GM23338 (cell line): ENCODE results near the gene MAPT. TPM values are rescaled to one million over a fixed set of nuclear protein-coding genes. Genes with fewer than 3 reads are reported as not detected.

Experiments used
- ATAC-seq: fragments of 200-7000 bp; cut with Tn5 transposase; 3 replicates; pipeline ENCODE4 v1.9.1; 2020
- DNase-seq: peaks from one replicate; pipeline ENCODE4 v3.0.0-alpha.2; 2015; ENCODE audit warnings: low spot score
- H2AFZ ChIP-seq: fragments of 200-600 bp; sonication (generic); 2 replicates; pipeline ENCODE4 v1.8.0; 2016; ENCODE audit warnings: antibody characterized with exemption, mild to moderate bottlenecking, moderate library complexity
- H3F3A ChIP-seq: fragments of 200-600 bp; sonication (generic); replicated peaks from 2 replicates; pipeline ENCODE4 v1.8.0; 2017; ENCODE audit warnings: antibody characterized with exemption, mixed run types, low read depth
- H3K27ac ChIP-seq: fragments of 200-600 bp; sonication (generic); 2 replicates; pipeline ENCODE4 v1.6.1; 2016; ENCODE audit warnings: low read depth
- H3K27me3 ChIP-seq: fragments of 200-600 bp; sonication (generic); 2 replicates; pipeline ENCODE4 v1.8.0; 2016; ENCODE audit warnings: mild to moderate bottlenecking, mixed run types, moderate library complexity; ENCODE audit not compliant: insufficient read depth
- H3K36me3 ChIP-seq: fragments of 200-600 bp; sonication (generic); 2 replicates; pipeline ENCODE4 v1.8.0; 2016; ENCODE audit warnings: mild to moderate bottlenecking; ENCODE audit not compliant: insufficient read depth
- H3K4me1 ChIP-seq: fragments of 200-600 bp; sonication (generic); 2 replicates; pipeline ENCODE4 v1.8.0; 2016; ENCODE audit warnings: mild to moderate bottlenecking, moderate library complexity; ENCODE audit not compliant: insufficient read depth
- H3K4me2 ChIP-seq: fragments of 200-600 bp; sonication (generic); 2 replicates; pipeline ENCODE4 v1.7.1; 2017; ENCODE audit warnings: mixed run types
- H3K4me3 ChIP-seq: fragments of 200-600 bp; sonication (generic); 2 replicates; pipeline ENCODE4 v1.6.1; 2016; ENCODE audit warnings: mixed run types
- H3K79me2 ChIP-seq: fragments of 200-600 bp; sonication (generic); replicated peaks from 2 replicates; pipeline ENCODE4 v1.8.0; 2017; ENCODE audit warnings: mild to moderate bottlenecking; ENCODE audit not compliant: insufficient read depth
- H3K9me2 ChIP-seq: fragments of 200-600 bp; sonication (generic); 2 replicates; pipeline ENCODE4 v1.8.0; 2017; ENCODE audit not compliant: insufficient read depth
- H4K20me1 ChIP-seq: fragments of 200-600 bp; sonication (generic); replicated peaks from 2 replicates; pipeline ENCODE4 v1.8.0; 2017; ENCODE audit warnings: mild to moderate bottlenecking; ENCODE audit not compliant: insufficient read depth
- H3K27ac Mint-ChIP-seq: 2 replicates; pipeline ENCODE4 v1.8.0; 2020; ENCODE audit warnings: inconsistent platforms, mild to moderate bottlenecking, moderate library complexity, mixed read lengths
- H3K27me3 Mint-ChIP-seq: 3 replicates; pipeline ENCODE4 v1.8.0; 2022; ENCODE audit warnings: low read depth, mild to moderate bottlenecking, moderate library complexity, mixed read lengths, inconsistent platforms; ENCODE audit not compliant: insufficient read depth, poor library complexity
- H3K36me3 Mint-ChIP-seq: 3 replicates; pipeline ENCODE4 v1.8.0; 2021; ENCODE audit warnings: low read depth, mild to moderate bottlenecking, inconsistent platforms, moderate library complexity, mixed read lengths
- H3K4me1 Mint-ChIP-seq: 3 replicates; pipeline ENCODE4 v1.8.0; 2020; ENCODE audit warnings: mild to moderate bottlenecking, inconsistent platforms, mixed read lengths
- H3K4me3 Mint-ChIP-seq: 3 replicates; pipeline ENCODE4 v1.8.0; 2021; ENCODE audit warnings: moderate library complexity, mild to moderate bottlenecking, inconsistent platforms, mixed read lengths
- H3K9me3 Mint-ChIP-seq: 3 replicates; pipeline ENCODE4 v1.8.0; 2020; ENCODE audit warnings: moderate library complexity, mild to moderate bottlenecking, inconsistent platforms, mixed read lengths
- CREB1 ChIP-seq: fragments of 250-450 bp; sonication (Bioruptor Pico); IDR thresholded peaks from 2 replicates; pipeline ENCODE4 v1.5.0; 2020; ENCODE audit warnings: low read depth, mild to moderate bottlenecking, moderate library complexity
- ETS1 ChIP-seq: IDR thresholded peaks from 2 replicates; pipeline ENCODE4 v1.6.1; 2016; ENCODE audit warnings: antibody characterized with exemption
- EZH2 ChIP-seq: fragments of 200-600 bp; sonication (generic); IDR thresholded peaks from one replicate; pipeline ENCODE4 v1.8.0; 2017; ENCODE audit warnings: antibody characterized with exemption, mild to moderate bottlenecking, low read depth; ENCODE audit not compliant: unreplicated experiment
- EZH2phosphoT487 ChIP-seq: fragments of 200-600 bp; sonication (generic); IDR thresholded peaks from one replicate; pipeline ENCODE4 v1.8.1; 2018; ENCODE audit warnings: antibody characterized with exemption; ENCODE audit not compliant: unreplicated experiment
- JUNB ChIP-seq: IDR thresholded peaks from one replicate; pipeline ENCODE4 v1.6.1; 2016; ENCODE audit warnings: antibody characterized with exemption; ENCODE audit not compliant: unreplicated experiment
- REST ChIP-seq: IDR thresholded peaks from one replicate; pipeline ENCODE4 v1.6.1; 2018; ENCODE audit warnings: antibody characterized with exemption; ENCODE audit not compliant: unreplicated experiment
- STAT1 ChIP-seq: IDR thresholded peaks from one replicate; pipeline ENCODE4 v1.6.1; 2016; ENCODE audit warnings: antibody characterized with exemption; ENCODE audit not compliant: unreplicated experiment
- ZNF114 ChIP-seq: fragments of 250-450 bp; sonication (Bioruptor Pico); IDR thresholded peaks from 2 replicates; pipeline ENCODE4 v1.5.0; 2020; ENCODE audit warnings: mild to moderate bottlenecking, moderate library complexity
- ZNF331 ChIP-seq: fragments of 250-450 bp; sonication (Bioruptor Pico); IDR thresholded peaks from 2 replicates; pipeline ENCODE4 v1.5.0; 2020; ENCODE audit warnings: low read depth, mild to moderate bottlenecking, moderate library complexity
- polyA plus RNA-seq: library from polyadenylated mRNA; unstranded; fragments of >200 nt; fragmentation: Nextera tagmentation; extraction: Ambion mirVana; gene quantifications from 2 replicates; pipeline ENCODE4 v1.2.1, GENCODE V29; 2016
- total RNA-seq: library from RNA; depleted of rRNA; stranded (reverse); fragments of >200 nt; shearing (Covaris generic); gene quantifications from 2 replicates; pipeline ENCODE4 v1.2.3, GENCODE V29; 2014
- TF ChIP-seq, protein P1 (sequence below), 2 experiments: fragments of 200-600 bp in 1 of 2; sonication (generic) in 1 of 2; conservative IDR thresholded peaks; 2 replicates each; pipeline versions ENCODE4 v1.5.1 to v1.6.1; 2016 to 2017; ENCODE audit warnings: antibody characterized with exemption in 2 of 2, low read depth in 2 of 2, mild to moderate bottlenecking in 2 of 2, moderate library complexity in 1 of 2

The MAPT gene
- total and polyA plus RNA-seq, 2 experiments from 2014 or later = 1.1 to 2.1 TPM

DNA sequence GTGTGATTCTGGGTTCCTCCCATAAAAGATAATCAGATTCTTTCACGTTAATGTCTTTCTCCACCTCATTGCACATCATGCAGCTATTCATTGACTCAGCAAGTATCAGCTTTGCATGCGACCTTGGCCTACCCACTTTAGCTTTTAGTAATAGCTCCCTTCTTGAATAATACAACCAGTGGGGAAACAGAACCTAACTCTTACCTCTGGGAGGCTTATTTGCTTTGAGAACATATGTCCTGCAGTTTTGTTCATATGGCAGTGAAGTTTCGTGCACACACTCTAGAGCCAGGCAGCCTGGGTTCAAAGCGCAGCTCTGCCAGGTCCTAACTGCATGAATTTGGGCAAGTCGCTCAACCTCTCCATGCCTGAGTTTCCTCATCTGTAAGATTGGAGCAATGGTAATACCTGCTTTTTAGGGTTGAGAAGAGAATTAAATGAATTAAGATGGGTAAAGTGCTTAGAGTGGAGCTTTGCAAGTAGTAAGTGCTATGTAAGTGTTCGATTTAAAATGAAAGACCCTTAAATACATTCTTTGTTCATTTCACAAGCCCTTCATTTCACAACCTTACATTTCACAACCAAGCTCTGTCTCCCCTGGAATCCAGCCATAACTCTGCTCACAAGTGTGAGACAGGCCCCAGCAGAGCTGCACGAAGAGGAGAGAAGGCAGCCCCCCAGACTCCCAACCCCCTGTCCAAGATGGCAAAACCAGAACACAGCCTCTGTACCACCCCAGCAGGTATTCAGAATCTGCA lies 29.3 kb downstream of the MAPT start (continued):
- TF ChIP-seq ETS1 (no peak), EZH2phosphoT487 (no peak), ZNF331 (CRISPR knock-in tag) (no peak), JUNB (no peak), REST (no peak), CREB1 (CRISPR knock-in tag) (no peak)
- TF ChIP-seq, protein P1, sequence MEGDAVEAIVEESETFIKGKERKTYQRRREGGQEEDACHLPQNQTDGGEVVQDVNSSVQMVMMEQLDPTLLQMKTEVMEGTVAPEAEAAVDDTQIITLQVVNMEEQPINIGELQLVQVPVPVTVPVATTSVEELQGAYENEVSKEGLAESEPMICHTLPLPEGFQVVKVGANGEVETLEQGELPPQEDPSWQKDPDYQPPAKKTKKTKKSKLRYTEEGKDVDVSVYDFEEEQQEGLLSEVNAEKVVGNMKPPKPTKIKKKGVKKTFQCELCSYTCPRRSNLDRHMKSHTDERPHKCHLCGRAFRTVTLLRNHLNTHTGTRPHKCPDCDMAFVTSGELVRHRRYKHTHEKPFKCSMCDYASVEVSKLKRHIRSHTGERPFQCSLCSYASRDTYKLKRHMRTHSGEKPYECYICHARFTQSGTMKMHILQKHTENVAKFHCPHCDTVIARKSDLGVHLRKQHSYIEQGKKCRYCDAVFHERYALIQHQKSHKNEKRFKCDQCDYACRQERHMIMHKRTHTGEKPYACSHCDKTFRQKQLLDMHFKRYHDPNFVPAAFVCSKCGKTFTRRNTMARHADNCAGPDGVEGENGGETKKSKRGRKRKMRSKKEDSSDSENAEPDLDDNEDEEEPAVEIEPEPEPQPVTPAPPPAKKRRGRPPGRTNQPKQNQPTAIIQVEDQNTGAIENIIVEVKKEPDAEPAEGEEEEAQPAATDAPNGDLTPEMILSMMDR (conservative IDR thresholded peaks at IDR 0.05; ENCODE audit: low read depth in 2 of 2) = no peak

GRCh38 chr17:45924332-45924820 lies 30.0 kb downstream of the MAPT start:
- Histone ChIP-seq H4K20me1 (no peaks in the 10 kb centered on the region), H3K79me2 (no peaks in the 10 kb centered on the region), H3K27ac (no peak overlapping the region), H3K9me2 (no peaks in the 10 kb centered on the region), H3K4me1 (no peaks in the 10 kb centered on the region), H3K4me2 (no peak overlapping the region), H3K4me3 (no peak overlapping the region), H2AFZ (no peak overlapping the region), H3K36me3 (no peaks in the 10 kb centered on the region), H3F3A (no peaks in the 10 kb centered on the region), H3K27me3 (no peaks in the 10 kb centered on the region)
- no peak overlapping the region for H3K27ac Mint-ChIP-seq
- no peak for TF ChIP-seq ZNF114
- TF ChIP-seq CREB1 (CRISPR knock-in tag) = no peak
- no peak for TF ChIP-seq STAT1
- TF ChIP-seq, protein P1 (conservative IDR thresholded peaks at IDR 0.05; ENCODE audit: low read depth in 2 of 2) = no peak
- no peak for TF ChIP-seq ETS1
- no peak for TF ChIP-seq JUNB
- no peak for TF ChIP-seq ZNF331 (CRISPR knock-in tag)
- TF ChIP-seq EZH2 = no peak
- H3K27me3 Mint-ChIP-seq = peaks cover 4% of the 10 kb centered on the region
- no peak for ATAC-seq
- DNase-seq = no peak
- no peaks in the 10 kb centered on the region for H3K4me1 Mint-ChIP-seq
- no peak overlapping the region for H3K4me3 Mint-ChIP-seq
- H3K36me3 Mint-ChIP-seq = peaks cover 3% of the 10 kb centered on the region; the same call in 2 of the 3 replicates
- peaks cover 12% of the 10 kb centered on the region; the same call in 2 of the 3 replicates for H3K9me3 Mint-ChIP-seq
